GM18507 (cell line): Measurements from ENCODE around the gene FGF13.
A peak's percentile ranks its signal among the peaks of the same experiment; 100 is the strongest.

ENCODE experiments used
- DNase-seq: peaks from one replicate; pipeline ENCODE4 v3.0.0; 2011; ENCODE audit warnings: low read depth; ENCODE audit not compliant: insufficient read length; ENCODE audit errors: extremely low spot score
- FAIRE-seq: peaks from 2 replicates; lab custom pipeline; 2011; peaks lifted over from hg19 to GRCh38; lab: Jason Lieb, UNC

The FGF13 gene

DNA sequence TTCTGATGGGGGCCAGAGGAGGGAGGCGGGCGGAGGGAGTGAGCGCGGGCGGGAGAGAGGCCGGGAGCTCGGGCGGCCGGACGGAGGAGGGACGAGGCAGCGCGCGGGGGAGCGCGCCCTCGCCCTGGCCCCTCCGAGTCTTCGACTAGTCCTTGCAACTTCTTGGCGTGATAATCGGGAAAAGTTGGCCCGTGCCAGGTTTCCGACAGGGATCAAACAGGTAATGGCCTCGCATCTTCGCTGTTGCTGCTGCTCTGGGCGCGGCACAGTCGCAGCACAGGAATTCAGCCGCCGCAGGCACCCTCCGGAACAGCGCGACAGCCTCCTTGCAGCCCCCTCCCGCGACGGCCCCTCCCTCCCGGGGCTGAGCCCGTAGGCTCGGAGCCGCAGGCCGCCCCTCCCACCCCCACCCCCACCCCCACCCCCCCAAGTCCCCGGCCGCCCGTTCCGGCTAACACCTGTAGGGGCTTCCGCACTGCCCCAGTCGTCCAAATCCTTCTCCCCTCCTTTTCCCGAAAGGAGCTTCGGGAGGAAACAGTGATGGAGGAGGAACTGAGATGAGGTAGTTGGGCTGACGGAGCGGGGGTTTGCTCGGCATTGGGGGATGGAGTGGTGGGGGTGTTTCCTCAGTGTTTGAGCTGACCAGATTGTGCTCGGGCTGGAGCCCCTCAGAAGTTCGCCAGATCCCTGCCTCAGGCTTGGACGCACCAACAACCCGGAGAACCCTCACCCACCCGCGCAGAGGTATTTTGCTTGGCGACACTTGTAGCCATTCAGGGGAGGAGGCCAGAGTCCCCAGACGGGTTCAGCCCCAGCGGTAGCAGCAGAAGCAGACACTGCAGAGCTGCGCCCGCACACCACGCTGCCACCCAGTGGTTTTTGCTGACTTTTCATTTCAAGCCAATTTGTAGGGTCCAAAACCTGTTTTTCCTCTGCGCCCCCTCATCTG is at the start of gene FGF13:
FGF13 (minus strand) TSS at position 319 of the 949 bp plus-strand sequence. CDS start 714 bp downstream, outside the sequence.
- DNase-seq (no peak), FAIRE-seq (no peak)

DNA sequence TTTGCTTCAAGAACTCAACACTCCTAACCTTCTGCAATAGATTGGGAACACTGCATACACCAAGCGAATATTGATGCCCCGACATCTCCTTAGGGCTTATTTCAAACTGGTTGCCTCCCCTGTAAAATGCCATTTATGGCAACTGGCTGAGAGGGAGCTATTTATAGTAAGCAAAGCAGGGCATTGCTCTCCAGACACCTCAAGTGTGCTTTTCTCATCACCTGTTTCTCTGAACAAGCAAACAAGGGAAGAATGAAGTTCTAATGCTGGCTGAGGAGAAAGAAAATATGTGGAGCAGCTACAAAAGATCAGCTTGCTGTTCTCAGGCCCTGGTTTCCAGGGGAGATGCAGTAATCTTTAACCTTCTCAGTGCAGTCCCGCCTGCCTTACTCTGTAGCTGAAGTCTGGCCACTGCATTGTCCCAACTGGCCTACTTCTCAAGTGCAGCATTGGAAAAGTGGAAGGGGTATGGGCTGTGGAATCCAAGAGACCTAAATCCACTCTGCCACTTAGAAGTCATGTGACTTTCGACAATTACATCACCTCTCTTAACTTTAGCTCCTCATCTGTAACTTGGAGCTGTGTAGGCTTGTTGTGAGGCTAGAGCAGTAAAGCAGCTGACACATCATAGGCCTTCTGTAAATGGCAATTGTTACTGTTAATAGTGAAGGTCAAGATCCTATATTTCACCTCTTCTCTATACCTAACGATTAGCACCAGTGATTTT is 47.9 kb upstream of the FGF13 start:
- DNase-seq (no peak), FAIRE-seq (no peak)

DNA sequence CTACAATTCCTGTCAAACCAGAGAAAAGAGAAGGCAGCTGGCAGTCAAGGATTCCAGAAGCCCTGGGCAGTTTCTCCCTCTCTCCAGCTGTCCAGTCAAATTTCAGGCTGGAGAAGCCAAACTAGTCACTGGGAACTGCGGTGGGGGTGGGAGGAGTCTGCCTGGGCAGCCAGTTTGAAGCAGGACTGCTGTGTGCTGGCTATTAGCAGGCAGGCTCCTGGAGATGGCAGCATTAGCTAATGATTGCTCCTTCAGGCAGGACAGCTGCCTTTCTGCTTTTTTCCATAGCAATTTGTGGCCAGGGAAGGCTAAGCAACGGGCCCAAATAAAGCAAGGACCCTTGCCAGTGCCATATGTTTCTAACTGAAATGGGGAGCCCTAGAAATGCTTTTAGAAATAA is 44.7 kb upstream of the FGF13 start:
- FAIRE-seq (no peak), DNase-seq (no peak)

DNA sequence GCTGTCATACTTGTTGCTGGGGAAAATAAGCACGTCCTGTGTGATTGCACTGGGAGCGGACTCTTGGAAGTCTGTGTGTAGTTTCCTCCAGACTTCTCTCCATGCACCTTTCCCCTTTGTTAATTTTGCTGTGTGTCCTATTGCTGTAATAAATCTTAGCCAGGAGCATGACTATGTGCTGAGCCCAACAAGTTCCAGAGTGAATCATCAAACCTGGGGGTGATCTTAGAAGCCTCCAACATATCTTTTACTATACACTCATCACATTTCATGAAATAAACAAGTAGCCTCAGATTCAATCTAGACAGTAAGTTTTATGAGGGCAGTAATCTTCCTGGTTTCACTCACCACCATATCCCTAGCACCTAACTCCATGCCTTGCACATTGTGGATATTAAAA is 43.3 kb upstream of the FGF13 start:
- FAIRE-seq: no peak
- DNase-seq: no peak

DNA sequence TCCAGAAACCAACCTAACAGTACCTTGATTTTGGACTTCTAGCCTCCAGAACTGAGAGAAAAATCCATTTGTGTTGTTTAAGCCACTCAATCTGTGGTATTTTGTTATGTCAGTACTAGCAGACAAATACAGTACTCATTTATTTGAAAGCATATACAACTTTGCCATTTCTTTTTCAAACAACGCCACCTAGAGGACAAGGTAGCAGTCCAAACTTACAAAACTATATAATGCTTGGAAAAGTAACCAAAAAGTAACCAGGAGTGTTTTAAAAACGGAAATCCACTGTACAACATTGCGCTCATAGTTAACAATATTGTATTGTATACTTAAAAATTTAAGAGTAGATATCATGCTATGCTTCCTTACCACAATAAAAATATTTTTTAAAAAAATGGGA is 37.0 kb upstream of the FGF13 start:
- FAIRE-seq (peak; percentile 72), DNase-seq (no peak)

DNA sequence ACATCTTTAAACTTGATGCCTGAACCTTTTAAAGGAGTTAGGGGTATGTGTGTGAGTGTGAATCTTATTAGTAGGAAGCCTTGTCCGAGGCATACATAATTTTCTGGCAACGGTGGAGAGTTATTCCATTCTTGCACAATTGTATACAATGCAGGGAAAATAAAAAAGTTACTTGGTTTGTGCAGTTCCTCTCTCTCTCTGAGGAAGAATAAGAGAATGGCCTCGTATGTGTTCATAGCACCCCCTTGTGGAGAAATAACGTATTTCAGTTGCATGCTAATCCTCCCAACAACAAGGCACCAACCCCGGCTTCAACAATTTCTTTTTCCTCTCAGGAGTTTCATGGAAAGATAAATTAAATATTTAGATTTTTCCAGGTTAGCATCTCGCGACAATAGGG is 33.7 kb upstream of the FGF13 start:
- FAIRE-seq (peak; percentile 66), DNase-seq (no peak)

DNA sequence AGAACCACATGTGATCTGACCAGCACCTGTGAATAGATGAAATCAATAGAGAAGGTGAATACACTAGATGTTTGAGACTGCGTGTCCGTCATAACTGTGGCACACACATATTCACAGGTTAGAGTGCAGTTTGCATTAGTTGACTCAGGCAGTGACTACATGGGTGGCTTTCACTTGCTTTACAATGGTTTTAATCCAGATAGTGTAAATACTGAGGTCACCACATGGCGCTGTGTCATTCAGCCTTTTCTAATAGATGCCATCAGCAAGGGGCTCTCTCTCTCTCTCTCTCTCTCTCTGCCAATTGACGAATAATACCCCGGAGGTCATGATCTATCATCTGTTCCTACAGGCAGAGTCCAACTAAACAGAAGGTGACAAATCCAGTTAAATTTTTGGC is 30.7 kb upstream of the FGF13 start:
- DNase-seq: no peak
- FAIRE-seq: no peak

DNA sequence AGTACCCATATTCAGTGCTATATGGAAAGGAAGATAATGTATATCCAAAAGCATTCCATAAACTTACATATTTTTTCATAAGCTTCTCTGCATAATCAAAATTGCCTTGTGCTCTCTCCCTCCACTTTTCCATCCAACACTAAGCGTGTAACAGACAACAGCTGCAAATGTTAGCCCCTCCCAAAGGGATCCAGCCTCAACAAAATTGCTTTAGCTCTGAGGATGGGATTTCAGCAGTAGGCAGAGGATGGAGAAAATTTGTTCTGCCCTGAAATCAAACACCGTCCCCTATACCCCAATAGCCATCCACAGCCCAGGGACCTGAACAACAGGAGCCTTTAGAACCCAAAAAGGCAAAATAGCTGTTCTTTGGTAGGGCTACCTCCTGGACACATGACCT is 28.8 kb upstream of the FGF13 start:
- FAIRE-seq (no peak), DNase-seq (no peak)

DNA sequence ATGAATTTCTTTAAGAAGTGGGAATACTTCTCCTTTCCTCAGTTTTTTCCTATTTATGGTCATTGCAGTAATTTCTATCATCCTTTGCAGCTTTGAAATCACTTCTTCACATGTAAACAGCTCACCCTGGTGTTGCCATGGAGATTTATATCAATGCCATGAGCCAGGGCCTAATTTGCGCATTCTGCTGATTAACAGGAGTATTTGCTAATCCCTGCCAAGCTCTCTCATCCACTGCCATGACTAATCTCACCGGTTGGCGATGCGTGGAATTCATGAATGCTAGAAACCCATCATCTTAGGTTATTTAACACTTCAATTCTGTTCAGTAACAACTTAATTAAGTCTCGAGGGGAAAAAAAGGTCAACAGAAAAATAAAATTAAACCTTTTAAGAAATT is 11.8 kb upstream of the FGF13 start:
- DNase-seq (no peak), FAIRE-seq (no peak)

DNA sequence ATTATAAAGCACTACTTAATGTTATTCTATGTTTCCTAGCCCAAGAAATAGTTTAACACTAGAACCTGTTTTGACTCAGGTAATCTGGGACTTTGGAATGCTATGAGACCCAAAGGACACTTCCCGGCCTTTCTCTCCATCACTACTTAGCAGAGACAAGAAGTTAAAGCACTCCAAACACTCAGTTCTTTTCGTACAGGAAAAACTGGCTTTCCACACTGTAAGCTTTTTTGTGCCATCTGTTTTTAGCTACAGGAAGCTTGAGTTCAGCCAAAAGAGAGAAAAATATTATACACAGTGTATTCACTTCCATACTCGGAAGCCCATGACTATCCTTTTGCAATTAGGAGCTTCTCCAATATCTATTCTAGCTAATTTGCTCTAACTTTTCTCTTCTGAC is 7.9 kb upstream of the FGF13 start:
- no peak for DNase-seq
- no peak for FAIRE-seq

DNA sequence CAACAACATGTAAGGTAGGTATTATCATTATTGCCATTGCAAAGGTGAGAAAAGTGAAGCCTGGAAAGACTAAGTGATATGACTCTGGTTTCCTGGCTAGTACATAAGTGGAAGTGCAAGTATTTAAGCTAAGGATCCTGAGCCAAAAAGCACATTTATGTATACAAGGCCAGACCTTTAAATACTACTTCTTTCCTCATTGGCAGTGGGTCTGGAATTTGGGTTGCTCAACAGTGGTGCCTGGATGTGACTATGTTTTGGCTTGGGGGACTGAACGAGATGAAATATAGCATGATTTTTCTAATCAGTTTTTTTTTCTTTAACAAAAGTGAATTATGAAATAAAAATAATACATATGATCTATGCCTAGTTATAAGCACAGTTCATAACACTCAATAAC is 7.4 kb upstream of the FGF13 start:
- DNase-seq: no peak
- no peak for FAIRE-seq

DNA sequence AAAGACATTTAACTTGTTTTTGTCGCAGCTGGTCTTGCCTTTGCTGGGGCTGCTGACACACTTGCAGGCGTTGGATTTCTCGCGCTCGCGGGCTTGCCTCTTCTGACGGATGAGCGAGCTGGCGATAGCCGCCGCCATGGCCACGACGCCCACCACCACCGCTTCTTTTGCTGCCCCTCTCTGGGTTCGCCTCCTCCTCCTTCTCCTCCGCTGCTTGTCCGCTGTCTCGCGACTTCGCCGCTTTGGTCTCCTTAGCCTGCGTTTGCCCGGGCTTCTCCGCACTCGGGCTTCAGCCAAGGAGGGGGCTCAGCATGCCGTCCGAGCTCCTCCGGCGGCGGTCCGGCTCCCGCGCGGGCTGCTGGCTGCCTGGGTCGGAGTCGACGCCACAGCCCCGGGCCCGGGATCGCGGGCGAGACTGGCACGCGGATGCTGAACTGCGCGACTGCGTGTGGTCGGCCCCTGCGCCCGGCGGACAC is 613 bp downstream of the FGF13 start:
- DNase-seq (no peak), FAIRE-seq (no peak)

DNA sequence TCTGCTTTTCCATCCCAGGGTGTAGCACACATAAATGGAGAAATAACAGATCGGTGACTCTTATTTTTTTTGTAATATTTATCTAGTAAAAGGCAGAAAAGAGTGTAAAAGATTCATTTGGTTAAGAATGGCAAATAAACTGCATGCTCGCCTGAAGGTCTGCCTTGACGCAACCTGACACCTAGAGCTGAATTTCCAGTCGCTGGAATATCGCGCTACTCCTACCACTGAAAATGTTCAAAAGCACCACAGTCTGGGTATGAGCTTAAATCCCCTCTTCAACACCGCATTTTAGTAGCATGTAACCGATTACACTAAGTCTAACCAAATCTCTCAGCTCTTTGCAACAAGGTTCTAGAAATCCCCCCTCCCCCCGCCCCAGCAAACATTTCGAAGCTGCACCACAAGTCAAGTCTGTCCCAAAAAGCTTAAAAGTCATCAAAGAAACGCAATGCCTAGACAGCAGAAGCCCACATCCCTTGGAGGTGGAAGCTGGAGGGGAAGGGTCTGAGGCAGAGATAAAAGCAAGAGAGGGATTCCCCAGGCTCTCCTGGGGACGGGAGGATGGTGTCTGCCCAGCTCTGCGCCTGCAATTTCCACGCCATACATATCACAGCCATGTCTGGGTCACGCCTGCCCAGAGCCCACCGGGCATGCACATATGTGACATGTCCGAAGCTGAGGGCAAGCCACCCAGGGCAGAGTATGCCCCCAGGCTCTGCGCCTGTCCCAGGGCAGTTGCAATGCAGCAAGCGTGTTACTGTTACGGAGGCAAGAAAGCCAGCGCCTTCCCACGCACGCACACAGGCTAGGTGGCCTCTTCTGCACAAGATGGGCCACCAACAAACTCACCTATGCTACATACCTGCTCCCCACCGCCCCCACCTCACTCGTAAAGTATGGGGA is 1.4 kb downstream of the FGF13 start:
- FAIRE-seq: no peak

DNA sequence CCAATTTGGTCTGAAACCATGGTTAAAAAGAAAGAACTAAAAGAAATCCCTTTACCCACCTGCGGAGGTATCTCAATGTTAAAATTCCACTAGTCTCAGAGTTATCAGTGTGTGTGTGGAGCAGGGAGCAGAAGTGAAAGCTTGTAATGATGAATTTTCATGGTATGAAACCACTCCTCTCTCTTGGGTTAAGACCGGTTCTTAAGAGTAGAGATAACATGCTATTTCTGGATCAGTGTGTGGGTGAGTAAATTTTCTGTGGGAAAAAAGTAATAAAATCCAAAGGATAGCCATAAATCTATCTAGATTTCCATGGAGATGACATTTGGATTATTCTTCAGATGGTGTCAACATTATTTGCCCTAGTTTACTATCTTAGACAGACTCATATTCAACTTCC is 3.2 kb downstream of the FGF13 start:
- DNase-seq (no peak), FAIRE-seq (no peak)

More for the DNA sequence above, 1.4 kb downstream of the FGF13 start:
- DNase-seq: no peak

DNA sequence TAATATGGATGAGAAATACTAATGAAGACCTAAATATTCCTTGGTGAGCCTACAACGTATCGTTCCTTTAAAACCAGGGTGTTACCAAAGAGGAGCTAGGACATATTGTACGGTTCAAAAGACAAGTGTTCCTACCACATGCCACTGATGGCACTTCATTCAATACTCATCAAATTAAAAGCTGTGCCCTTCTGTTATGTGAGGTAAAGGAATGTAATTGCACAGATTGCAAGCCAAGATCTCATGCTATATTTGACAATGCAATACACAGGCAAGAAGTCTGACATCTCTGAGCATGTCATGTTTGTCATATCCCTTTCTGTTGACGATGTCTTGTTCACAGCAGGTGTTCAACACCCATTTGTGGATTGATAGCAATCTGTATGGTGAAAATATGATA is 6.9 kb downstream of the FGF13 start:
- FAIRE-seq: no peak
- DNase-seq: no peak

DNA sequence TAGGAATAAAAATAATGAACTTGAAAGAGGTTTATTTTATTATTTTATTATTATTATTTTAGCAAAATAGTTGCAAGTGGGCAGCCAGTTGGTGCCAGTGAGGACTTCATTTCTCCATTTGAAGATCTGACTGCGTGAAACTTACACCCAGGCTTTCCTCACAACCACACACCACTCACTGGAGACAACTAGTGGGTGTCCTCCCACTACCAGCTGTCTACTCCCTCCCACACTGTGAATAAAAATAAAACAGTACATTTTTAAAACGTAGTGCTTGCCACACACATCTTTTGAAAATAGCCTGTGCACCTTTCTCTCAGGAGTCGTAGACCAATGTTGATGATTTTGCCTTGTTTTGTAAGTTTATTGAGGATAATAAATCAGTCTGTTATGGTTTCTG is 7.4 kb downstream of the FGF13 start:
- FAIRE-seq (no peak), DNase-seq (no peak)

DNA sequence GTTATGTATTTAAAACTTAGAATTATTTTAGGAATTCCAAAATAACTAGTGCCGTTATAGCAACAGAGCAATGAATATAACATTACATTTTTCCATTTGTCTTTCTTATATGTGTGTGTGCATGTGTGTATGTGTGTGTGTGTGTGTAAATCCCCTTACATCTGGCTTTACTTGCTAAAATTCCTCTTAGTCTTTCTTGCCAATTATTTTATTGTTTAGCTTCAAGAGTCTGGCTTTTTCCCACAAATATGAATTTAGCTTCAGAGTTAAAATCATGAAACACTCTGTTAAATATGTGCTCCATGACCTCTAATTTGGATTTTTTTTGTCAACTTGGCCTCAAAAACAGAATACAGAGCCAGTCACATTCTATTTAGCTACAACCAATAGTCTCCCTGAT is 18.9 kb downstream of the FGF13 start:
- FAIRE-seq (no peak), DNase-seq (no peak)

DNA sequence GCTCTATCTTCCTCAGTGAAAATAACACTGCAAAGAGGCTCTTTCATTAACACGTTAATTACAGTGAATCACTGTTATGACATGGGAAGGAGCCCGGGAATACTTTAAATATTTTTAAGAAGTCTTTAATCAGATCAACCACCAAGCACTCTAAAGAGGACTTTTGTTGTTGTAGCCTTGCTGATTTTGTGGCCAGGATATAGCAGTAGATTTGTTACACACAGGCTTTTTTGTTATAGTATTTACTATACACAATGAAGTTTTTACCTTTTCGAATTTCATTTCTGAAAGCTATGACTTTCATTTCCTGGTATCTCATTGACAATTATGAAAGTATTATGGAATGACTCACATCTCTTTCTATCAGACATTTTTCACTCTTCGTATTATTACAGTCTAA is 20.3 kb downstream of the FGF13 start:
- DNase-seq (no peak), FAIRE-seq (no peak)

DNA sequence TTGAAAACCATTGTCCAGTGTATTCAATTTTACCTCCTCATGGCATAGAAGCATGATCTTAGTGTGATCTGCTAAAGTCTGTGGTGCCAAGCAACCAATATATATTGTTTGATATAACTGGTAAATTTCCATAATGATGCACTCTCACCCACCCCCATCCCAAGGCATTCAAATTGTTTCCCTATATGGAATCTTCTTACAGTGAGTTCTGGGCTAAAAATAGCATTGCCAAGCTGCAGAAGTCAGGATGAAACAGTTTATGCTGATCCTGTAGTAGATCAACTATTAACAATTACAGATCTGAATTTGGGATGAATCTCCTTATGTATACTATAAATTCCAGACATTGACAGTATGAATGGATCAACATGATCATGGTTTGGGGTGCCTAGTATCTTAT is 20.9 kb downstream of the FGF13 start:
- FAIRE-seq: no peak
- DNase-seq: no peak

DNA sequence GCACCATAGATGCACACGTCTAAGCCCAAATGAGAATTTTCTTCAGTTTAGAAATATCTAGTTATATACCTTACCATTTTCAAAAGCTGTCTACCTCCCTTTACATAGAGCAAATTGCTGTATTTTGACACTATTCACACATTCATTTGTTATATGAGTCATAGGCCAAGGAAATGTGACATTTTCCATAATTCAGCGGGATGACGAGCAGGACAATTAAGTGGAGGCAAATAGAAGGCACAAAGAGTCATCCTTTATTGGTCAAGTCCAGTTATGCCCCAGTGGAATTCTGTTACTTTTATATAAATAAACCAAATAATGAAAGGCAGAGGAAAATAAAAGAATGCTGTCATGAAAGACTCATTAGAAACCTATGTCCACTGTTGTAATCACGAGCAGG is 27.9 kb downstream of the FGF13 start:
- FAIRE-seq (no peak), DNase-seq (no peak)
